Measurements from ENCODE around the gene VEGFA.

VEGFA gene

GRCh38 chr6:43824703-43825064 lies 54.7 kb downstream of the VEGFA start:
- Histone ChIP-seq H3K36me3 (replicated peaks in 1 of 2; ENCODE audit: control insufficient read depth in 2 of 2, insufficient read depth in 2 of 2, low read length in 2 of 2) (no peaks in the 10 kb centered on the region), H4K91ac (ENCODE audit: low read depth, low read length, poor library complexity) (no peak overlapping the region), H3K4me3 (ENCODE audit: low read length in 2 of 2) (no peak overlapping the region), H2BK5ac (ENCODE audit: low read length) (no peak overlapping the region), H3K79me1 (ENCODE audit: low read depth, low read length) (no peaks in the 10 kb centered on the region), H2AFZ (ENCODE audit: low read length) (no peak overlapping the region), H3K4me1 (ENCODE audit: control insufficient read depth in 2 of 2, insufficient read depth in 1 of 2, low read depth in 1 of 2, low read length in 2 of 2) (peaks cover 0 to 5% of the 10 kb centered on the region in 2 donors), H2BK120ac (ENCODE audit: low read depth, low read length) (no peak overlapping the region), H4K8ac (ENCODE audit: low read depth, low read length) (no peak overlapping the region), H3K23ac (ENCODE audit: low read depth, low read length, poor library complexity) (no peak overlapping the region), H2BK12ac (ENCODE audit: low read length) (no peak overlapping the region), H3K9ac (ENCODE audit: low read depth, low read length, poor library complexity) (no peak overlapping the region), H2BK15ac (ENCODE audit: low read length) (no peak overlapping the region), H2AK5ac (ENCODE audit: low read depth, low read length) (peak overlapping the region; percentile 12), H3K27ac (replicated peaks; ENCODE audit: low read length) (no peak overlapping the region), H3K4me2 (ENCODE audit: insufficient read depth, low read length, poor library complexity, severe bottlenecking) (no peak overlapping the region), H3K18ac (ENCODE audit: low read length) (no peak overlapping the region), H3K27me3 (ENCODE audit: control insufficient read depth in 3 of 3, insufficient read depth in 3 of 3, low read depth in 1 of 3, low read length in 3 of 3) (peaks cover 0 to 48% (median 0%) of the 10 kb centered on the region in 3 experiments), H3K4ac (ENCODE audit: low read length) (no peak overlapping the region), H3K14ac (ENCODE audit: low read length) (no peak overlapping the region), H3K9me3 (replicated peaks in 1 of 2; ENCODE audit: control insufficient read depth in 2 of 2, insufficient read depth in 1 of 2, low read depth in 1 of 2, low read length in 2 of 2) (no peaks in the 10 kb centered on the region)
- no peak for DNase-seq (ENCODE audit: low spot score)
- no CpG with 5 or more reads among the region's 2 CpGs for whole genome bisulfite sequencing, 2 donors (ENCODE audit: extremely low coverage in 2 of 2, insufficient read length in 2 of 2, insufficient replicate concordance in 1 of 2)

- H3K27me3 ChIP-seq (ENCODE audit: control insufficient read depth in 3 of 3, insufficient read depth in 3 of 3, low read depth in 1 of 3, low read length in 3 of 3) = peaks cover 0 to 53% (median 0%) of the 10 kb centered on the region in 3 experiments
- peaks cover 0 to 5% of the 10 kb centered on the region in 2 donors for H3K4me1 ChIP-seq (ENCODE audit: control insufficient read depth in 2 of 2, insufficient read depth in 1 of 2, low read depth in 1 of 2, low read length in 2 of 2)
- H2BK5ac ChIP-seq (ENCODE audit: low read length) = no peak overlapping the region
- peak overlapping the region; percentile 9 for H3K9ac ChIP-seq (ENCODE audit: low read depth, low read length, poor library complexity)
- no peak overlapping the region for H4K8ac ChIP-seq (ENCODE audit: low read depth, low read length)
- no peak overlapping the region for H3K4me3 ChIP-seq (ENCODE audit: low read length in 2 of 2)
- H4K91ac ChIP-seq (ENCODE audit: low read depth, low read length, poor library complexity) = no peak overlapping the region
- H2BK12ac ChIP-seq (ENCODE audit: low read length) = peak overlapping the region; percentile 52
- H2AFZ ChIP-seq (ENCODE audit: low read length) = no peak overlapping the region
- no peak overlapping the region for H3K4me2 ChIP-seq (ENCODE audit: insufficient read depth, low read length, poor library complexity, severe bottlenecking)
- H2BK120ac ChIP-seq (ENCODE audit: low read depth, low read length) = no peak overlapping the region
- H2AK5ac ChIP-seq (ENCODE audit: low read depth, low read length) = peak overlapping the region; percentile 77
- no peaks in the 10 kb centered on the region for H3K9me3 ChIP-seq (replicated peaks in 1 of 2; ENCODE audit: control insufficient read depth in 2 of 2, insufficient read depth in 1 of 2, low read depth in 1 of 2, low read length in 2 of 2)
- no CpG with 5 or more reads among the region's 16 CpGs for WGBS, 2 donors (ENCODE audit: extremely low coverage in 2 of 2, insufficient read length in 2 of 2, insufficient replicate concordance in 1 of 2)
- DNase-seq (ENCODE audit: low spot score) = no peak
- H3K4ac ChIP-seq (ENCODE audit: low read length) = no peak overlapping the region
- H3K27ac ChIP-seq (replicated peaks; ENCODE audit: low read length) = no peak overlapping the region
- no peaks in the 10 kb centered on the region for H3K79me1 ChIP-seq (ENCODE audit: low read depth, low read length)
- peak overlapping the region; percentile 10 for H3K14ac ChIP-seq (ENCODE audit: low read length)
- no peaks in the 10 kb centered on the region for H3K36me3 ChIP-seq (replicated peaks in 1 of 2; ENCODE audit: control insufficient read depth in 2 of 2, insufficient read depth in 2 of 2, low read length in 2 of 2)
- H2BK15ac ChIP-seq (ENCODE audit: low read length) = peak overlapping the region; percentile 32
- H3K23ac ChIP-seq (ENCODE audit: low read depth, low read length, poor library complexity) = peak overlapping the region; percentile 20
- H3K18ac ChIP-seq (ENCODE audit: low read length) = peak overlapping the region; percentile 79
Observed at GRCh38 chr6:43825187-43826115, 55.4 kb downstream of the VEGFA start.

GRCh38 chr6:43826730-43827129 lies 56.7 kb downstream of the VEGFA start:
- Histone ChIP-seq H2BK15ac (ENCODE audit: low read length) (no peak overlapping the region), H3K4ac (ENCODE audit: low read length) (no peak overlapping the region), H3K4me1 (ENCODE audit: control insufficient read depth in 2 of 2, insufficient read depth in 1 of 2, low read depth in 1 of 2, low read length in 2 of 2) (peaks cover 0 to 5% of the 10 kb centered on the region in 2 donors), H3K23ac (ENCODE audit: low read depth, low read length, poor library complexity) (no peak overlapping the region), H3K14ac (ENCODE audit: low read length) (no peak overlapping the region), H2AFZ (ENCODE audit: low read length) (no peak overlapping the region), H3K27ac (replicated peaks; ENCODE audit: low read length) (no peak overlapping the region), H2BK5ac (ENCODE audit: low read length) (no peak overlapping the region), H4K8ac (ENCODE audit: low read depth, low read length) (no peak overlapping the region), H3K18ac (ENCODE audit: low read length) (no peak overlapping the region), H3K9ac (ENCODE audit: low read depth, low read length, poor library complexity) (no peak overlapping the region), H3K4me3 (ENCODE audit: low read length in 2 of 2) (no peak overlapping the region), H3K9me3 (replicated peaks in 1 of 2; ENCODE audit: control insufficient read depth in 2 of 2, insufficient read depth in 1 of 2, low read depth in 1 of 2, low read length in 2 of 2) (no peaks in the 10 kb centered on the region), H3K4me2 (ENCODE audit: insufficient read depth, low read length, poor library complexity, severe bottlenecking) (no peak overlapping the region), H3K79me1 (ENCODE audit: low read depth, low read length) (no peaks in the 10 kb centered on the region), H3K27me3 (ENCODE audit: control insufficient read depth in 3 of 3, insufficient read depth in 3 of 3, low read depth in 1 of 3, low read length in 3 of 3) (peaks cover 0 to 56% (median 0%) of the 10 kb centered on the region in 3 experiments), H2AK5ac (ENCODE audit: low read depth, low read length) (peak overlapping the region; percentile 27), H2BK120ac (ENCODE audit: low read depth, low read length) (no peak overlapping the region), H4K91ac (ENCODE audit: low read depth, low read length, poor library complexity) (no peak overlapping the region), H2BK12ac (ENCODE audit: low read length) (no peak overlapping the region), H3K36me3 (replicated peaks in 1 of 2; ENCODE audit: control insufficient read depth in 2 of 2, insufficient read depth in 2 of 2, low read length in 2 of 2) (no peaks in the 10 kb centered on the region)
- no CpG with 5 or more reads among the region's 4 CpGs for WGBS, 2 donors (ENCODE audit: extremely low coverage in 2 of 2, insufficient read length in 2 of 2, insufficient replicate concordance in 1 of 2)
- no peak for DNase-seq (ENCODE audit: low spot score)

- peak overlapping the region; percentile 36 for H2AK5ac ChIP-seq (ENCODE audit: low read depth, low read length)
- peaks cover 0 to 53% (median 0%) of the 10 kb centered on the region in 3 experiments for H3K27me3 ChIP-seq (ENCODE audit: control insufficient read depth in 3 of 3, insufficient read depth in 3 of 3, low read depth in 1 of 3, low read length in 3 of 3)
- H2BK120ac ChIP-seq (ENCODE audit: low read depth, low read length) = no peak overlapping the region
- H3K14ac ChIP-seq (ENCODE audit: low read length) = no peak overlapping the region
- no peak overlapping the region for H3K9ac ChIP-seq (ENCODE audit: low read depth, low read length, poor library complexity)
- H4K91ac ChIP-seq (ENCODE audit: low read depth, low read length, poor library complexity) = no peak overlapping the region
- no peaks in the 10 kb centered on the region for H3K9me3 ChIP-seq (replicated peaks in 1 of 2; ENCODE audit: control insufficient read depth in 2 of 2, insufficient read depth in 1 of 2, low read depth in 1 of 2, low read length in 2 of 2)
- peak overlapping the region; percentile 84 for H2BK15ac ChIP-seq (ENCODE audit: low read length)
- peaks cover 0 to 6% of the 10 kb centered on the region in 2 donors for H3K4me1 ChIP-seq (ENCODE audit: control insufficient read depth in 2 of 2, insufficient read depth in 1 of 2, low read depth in 1 of 2, low read length in 2 of 2)
- no peak overlapping the region for H3K4me2 ChIP-seq (ENCODE audit: insufficient read depth, low read length, poor library complexity, severe bottlenecking)
- no peak for DNase-seq (ENCODE audit: low spot score)
- H3K79me1 ChIP-seq (ENCODE audit: low read depth, low read length) = no peaks in the 10 kb centered on the region
- no CpG with 5 or more reads among the region's 10 CpGs for WGBS, 2 donors (ENCODE audit: extremely low coverage in 2 of 2, insufficient read length in 2 of 2, insufficient replicate concordance in 1 of 2)
- H2BK12ac ChIP-seq (ENCODE audit: low read length) = peak overlapping the region; percentile 88
- H3K4me3 ChIP-seq (ENCODE audit: low read length in 2 of 2) = no peak overlapping the region
- no peak overlapping the region for H2AFZ ChIP-seq (ENCODE audit: low read length)
- peak overlapping the region; percentile 10 for H2BK5ac ChIP-seq (ENCODE audit: low read length)
- H3K27ac ChIP-seq (replicated peaks; ENCODE audit: low read length) = no peak overlapping the region
- no peak overlapping the region for H4K8ac ChIP-seq (ENCODE audit: low read depth, low read length)
- no peaks in the 10 kb centered on the region for H3K36me3 ChIP-seq (replicated peaks in 1 of 2; ENCODE audit: control insufficient read depth in 2 of 2, insufficient read depth in 2 of 2, low read length in 2 of 2)
- H3K23ac ChIP-seq (ENCODE audit: low read depth, low read length, poor library complexity) = no peak overlapping the region
- H3K4ac ChIP-seq (ENCODE audit: low read length) = peak overlapping the region; percentile 13
- H3K18ac ChIP-seq (ENCODE audit: low read length) = peak overlapping the region; percentile 83
Observed at GRCh38 chr6:43827898-43828297, 57.9 kb downstream of the VEGFA start.
